ENCODE results near the gene UBL7.
"Not testable (repeated sequence)": the region's sequence is repeated elsewhere in the genome, so short reads cannot be mapped to it uniquely, and the experiment has no call there.

Gene UBL7

DNA sequence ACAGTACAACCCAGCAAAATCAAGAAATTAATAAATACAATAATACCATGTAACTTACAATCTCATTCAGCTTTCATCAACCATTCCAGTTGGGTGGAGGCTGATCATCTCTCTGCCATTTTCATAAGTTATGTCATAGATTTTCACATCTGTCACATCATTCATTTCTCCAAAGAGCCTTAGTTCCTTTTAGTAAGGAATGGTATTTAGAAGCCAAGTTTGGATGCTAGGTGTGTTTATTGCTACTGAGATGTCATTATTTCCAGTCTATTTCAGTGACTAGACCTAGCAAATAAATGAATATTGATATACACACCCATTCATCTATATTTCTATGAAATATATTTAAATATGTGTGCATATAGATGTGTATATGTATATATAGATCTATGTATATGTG lies 2.7 kb upstream of the UBL7 start:
- DNase-seq = no peak

DNA sequence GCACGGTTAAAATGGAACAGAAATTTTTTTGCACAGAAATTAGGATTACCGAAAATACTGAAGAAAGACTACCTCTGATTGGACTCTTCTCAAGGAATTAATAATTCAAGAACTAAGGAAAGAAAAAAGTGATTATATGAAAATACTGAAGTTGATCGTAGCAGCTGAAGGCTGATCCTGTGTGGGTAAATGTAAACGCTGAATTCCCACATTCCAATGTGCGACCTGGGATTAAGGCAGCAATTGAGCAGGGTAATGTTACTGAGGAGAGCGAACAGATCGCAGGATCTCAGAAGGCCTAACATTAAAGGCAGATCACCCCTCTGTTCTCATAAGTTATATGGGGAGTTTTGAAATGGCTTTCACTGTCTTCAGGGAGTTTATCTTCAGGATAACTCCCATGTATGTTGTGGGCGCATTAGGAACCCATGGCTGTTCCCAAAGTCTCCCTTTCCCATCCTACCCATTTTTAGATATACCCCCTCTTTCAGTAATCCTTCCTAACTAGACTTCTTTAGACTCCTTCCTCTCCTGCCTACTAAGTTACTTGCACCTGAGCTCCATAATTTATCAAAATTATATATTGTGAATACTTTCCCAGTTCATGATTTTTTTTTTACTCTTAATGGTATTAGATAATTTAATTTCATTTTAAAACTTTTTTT lies 1.0 kb upstream of the UBL7 start:
- no peak for DNase-seq

DNA sequence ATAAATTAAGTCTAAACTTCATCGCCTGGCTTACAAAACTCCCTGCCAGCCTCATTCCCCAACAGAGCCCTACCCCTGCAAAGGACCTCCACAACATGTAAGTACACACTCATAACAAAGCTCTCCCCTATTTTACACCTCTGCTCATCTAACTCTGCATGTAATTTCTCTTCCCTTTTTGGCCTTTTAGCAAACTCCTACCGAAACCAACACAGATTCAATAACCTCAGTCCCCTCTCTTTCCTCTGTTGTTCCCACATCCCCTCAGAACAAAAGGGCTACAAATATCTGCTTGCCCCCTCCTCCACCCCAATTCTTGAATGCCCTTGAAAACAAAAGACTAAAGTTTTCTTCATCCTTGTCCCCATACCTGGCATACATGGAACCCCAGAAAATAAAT lies 662 bp downstream of the UBL7 start:
- DNase-seq = peak; percentile 7

DNA sequence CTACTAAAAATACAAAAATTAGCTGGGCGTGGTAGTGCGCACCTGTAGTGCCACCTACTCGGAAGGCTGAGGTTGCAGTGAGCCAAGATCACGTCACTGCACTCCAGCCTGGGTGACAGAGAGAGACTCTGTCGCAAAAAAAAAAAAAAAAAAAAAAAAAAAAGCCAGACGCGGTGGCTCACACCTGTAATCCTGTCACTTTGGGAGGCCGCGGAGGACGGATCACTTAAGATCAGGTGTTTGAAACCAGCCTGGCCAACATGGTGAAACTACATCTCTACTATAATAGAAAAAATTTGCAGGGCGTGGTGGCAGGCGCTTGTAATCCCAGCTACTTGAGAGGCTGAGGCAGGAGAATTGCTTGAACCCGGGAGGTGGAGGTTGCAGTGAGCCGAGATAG lies 1.2 kb downstream of the UBL7 start:
- not testable (repeated sequence) for DNase-seq

DNA sequence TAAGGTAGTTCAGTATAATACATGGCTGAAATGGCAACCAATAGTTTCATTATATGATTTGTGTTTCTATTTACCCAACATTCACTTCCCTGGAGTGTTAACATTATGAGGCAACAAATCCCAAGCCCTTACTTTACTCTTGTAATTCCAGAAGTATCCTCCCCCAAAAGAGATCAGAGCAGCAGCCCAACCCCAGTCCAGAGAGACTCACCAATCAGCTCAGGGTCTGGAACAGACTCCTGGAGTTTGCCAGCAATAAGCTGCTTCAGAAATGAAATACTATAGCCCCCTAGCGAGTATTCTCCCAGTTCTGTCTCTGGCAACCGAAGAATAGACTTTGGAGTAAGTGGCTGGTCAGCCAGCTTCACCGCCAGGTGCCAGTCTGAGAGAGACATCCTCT lies 2.5 kb downstream of the UBL7 start:
- no peak for DNase-seq

DNA sequence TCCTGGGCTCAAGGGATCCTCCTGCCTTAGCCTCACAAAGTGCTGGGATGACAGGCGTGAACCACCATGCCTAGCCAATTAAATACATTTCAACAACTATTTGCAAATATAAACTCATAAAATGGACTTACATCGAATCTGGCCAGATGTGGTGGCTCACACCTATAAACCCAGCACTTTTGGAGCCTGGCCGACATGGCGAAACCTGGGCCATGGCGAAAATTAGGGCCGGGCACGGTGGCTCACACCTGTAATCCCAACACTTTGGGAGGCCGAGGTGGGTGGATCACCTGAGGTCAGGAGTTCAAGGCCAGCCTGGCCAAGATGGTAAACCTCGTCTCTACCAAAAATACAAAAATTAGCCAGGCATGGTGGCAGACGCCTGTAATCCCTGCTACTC lies 3.9 kb downstream of the UBL7 start:
- DNase-seq = not testable (repeated sequence)

DNA sequence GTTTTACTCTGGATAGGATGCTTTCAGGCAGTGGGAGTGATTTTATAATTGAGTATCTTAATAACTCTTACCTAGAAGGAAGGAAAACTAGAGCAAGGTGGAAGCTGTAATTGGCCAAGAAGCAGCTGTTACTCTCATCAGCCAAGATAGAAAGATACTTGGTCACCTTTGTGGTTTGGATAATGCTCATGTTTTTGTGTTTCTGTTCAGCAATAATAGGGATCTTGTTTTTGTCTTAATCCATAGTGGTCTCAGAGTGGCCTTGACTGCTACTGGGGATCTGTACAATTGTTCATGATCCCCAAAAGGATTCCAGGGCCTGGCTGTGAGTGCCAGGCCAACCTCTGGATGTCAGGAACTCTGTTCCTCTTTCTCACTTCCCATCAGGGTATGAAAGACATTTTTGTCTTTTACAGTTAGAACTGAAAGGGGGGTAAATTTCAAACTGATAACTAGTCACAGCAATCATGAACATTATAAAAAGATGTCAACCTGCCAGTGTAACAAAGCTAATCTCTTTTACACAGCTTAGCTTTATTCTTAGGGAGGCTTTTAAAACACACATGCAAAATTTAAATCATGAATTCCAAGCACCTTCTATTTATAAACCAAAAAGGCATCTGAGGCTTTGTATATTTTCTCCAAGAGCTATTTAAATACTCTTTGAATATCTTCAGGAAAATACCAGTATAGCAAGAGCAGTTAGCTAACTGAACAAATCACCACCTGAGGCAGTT lies 6.0 kb downstream of the UBL7 start:
- DNase-seq = no peak

DNA sequence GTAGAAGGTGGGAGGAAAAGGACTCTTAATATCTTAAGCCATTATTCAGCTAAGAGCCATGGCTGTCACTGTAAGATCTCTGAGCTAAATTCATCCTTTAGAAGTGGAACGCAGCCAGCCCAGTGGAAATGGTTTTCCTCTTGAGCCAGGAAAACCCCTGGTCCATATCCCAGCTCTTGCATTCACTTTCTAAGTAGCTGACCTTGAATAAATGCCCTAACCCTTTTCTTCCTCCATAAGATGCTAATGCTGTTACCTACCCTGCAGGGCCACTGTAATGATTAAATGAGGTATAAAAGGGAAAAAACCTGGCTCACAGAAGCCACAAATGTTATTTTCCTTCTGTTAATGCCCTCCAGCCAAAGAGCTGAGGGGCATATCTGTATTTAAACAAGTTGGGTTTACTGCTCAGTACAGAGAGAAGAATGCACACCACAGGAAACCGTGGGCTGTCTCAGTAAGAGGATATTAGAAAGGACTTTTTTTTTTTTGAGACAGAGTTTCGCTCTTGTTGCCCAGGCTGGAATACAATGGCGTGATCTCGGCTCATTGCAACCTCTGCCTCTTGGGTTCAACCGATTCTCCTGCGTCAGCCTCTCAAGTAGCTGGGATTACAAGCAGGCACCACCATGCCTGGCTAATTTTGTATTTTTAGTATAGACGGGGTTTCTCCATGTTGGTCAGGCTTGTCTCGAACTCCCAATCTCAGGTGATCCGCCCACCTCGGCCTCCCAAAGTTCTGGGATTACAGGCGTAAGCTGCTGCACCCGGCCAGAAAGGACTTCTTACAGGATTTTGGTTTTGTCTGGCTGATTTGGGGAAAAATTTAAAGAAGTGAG lies 6.8 kb downstream of the UBL7 start:
- no peak for DNase-seq

DNA sequence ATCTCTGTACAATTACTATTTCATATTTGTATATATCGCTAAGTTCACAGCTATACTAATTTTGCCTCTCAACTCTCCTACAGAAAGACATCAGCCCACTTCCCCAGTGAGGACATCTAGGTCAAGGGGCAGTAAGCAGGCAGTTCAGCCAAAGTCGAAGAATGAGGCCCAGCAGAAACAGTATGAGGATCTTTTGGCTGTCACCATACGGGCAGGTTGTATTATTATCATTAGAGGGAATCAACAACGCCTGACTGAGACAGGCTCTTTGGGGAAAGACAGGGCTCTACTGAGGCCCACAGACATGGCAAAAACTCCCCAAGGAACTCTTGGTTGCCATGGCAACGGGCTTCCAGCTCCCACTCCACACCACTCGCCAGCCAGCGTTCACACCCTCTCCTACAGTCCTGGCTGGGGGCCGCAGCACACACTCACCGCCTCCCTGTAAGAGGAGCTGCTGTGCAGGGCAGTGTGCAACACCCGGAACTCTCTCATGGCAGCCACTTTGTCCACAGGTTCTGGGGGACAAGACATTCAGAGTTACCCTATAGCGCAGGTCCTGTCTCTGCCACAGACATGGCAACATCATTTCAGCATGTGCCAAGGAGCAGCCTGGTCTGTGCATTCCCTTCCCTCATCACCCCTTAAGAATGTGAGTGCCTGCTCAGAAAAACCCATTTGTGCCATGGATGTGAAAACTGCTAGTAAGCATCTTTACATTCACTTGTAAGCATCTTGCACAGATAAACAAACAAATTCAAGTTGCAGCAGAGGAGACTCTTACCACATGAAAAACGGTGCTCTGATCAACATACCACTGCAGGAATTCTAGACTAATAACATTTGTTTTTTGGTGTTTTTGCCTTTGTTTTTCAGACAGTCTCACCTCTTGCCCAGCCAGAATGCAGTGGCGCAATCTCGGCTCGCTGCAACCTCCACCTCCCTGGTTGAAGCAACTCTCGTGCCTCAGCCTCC lies 8.8 kb downstream of the UBL7 start:
- DNase-seq = no peak

DNA sequence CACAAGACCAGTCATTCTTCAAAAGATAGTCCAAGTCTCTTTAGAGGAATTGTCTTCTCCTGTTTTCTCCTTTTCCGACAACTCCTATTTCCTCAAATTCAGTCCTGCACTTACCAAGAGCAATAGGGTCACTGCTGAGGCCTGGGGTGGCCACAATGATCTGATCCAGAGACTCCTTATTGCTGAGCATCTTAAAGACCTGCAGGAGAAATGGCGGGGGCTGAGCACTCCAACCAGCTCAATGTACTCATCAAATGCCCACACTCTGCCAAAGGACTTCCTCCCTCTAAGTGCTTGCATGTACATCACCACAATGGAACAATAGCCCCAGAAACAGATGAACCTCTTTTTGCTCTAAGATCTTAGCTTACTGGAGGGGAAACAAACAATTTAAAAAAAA lies 9.6 kb downstream of the UBL7 start:
- DNase-seq = no peak

DNA sequence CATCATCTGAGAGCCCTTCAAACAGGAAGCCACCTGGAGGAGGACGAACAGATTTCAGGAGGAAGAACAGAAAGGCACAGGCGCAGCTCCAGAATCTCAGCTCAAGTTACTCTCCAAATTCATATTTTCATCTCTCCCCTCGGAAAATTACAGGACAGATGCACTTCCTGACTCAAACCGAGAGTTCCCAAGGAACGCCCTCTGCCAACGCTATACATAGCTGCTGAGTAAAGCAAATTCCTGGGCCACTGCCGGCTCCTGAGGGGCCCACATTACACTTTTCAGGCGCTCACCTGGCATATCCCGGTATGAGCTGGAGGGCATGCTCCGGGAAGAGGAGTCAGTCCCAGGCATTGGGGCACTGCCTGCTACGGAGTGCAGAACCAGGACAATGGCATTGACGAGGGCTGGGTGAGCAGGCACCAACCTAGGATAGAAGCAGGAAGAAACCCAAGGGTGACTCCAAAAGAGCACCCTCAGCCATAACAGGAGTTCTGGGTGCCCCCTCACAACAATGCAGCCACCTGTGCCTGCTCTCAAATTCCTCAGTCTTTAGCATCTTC lies 11.2 kb downstream of the UBL7 start:
- no peak for DNase-seq

DNA sequence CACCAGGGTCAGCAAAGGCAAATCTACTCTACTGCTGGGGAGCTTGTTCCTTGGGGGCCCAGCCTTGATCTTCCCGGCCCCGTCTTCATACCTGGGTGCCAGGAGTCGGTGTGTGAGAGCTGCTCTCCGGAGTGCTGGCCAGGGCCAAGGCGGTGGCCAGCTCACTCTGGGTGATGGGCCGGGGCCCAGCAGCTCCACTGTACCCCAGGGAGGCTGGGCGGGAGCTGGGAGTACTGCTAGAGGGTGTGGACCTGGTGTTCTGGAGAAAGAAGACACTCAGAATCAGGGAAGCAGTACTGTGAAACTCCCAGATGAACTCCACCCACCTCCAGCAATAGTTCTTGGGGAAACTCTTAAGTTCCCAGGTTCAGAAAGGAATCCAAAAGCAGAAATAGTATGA lies 11.9 kb downstream of the UBL7 start:
- DNase-seq = no peak

DNA sequence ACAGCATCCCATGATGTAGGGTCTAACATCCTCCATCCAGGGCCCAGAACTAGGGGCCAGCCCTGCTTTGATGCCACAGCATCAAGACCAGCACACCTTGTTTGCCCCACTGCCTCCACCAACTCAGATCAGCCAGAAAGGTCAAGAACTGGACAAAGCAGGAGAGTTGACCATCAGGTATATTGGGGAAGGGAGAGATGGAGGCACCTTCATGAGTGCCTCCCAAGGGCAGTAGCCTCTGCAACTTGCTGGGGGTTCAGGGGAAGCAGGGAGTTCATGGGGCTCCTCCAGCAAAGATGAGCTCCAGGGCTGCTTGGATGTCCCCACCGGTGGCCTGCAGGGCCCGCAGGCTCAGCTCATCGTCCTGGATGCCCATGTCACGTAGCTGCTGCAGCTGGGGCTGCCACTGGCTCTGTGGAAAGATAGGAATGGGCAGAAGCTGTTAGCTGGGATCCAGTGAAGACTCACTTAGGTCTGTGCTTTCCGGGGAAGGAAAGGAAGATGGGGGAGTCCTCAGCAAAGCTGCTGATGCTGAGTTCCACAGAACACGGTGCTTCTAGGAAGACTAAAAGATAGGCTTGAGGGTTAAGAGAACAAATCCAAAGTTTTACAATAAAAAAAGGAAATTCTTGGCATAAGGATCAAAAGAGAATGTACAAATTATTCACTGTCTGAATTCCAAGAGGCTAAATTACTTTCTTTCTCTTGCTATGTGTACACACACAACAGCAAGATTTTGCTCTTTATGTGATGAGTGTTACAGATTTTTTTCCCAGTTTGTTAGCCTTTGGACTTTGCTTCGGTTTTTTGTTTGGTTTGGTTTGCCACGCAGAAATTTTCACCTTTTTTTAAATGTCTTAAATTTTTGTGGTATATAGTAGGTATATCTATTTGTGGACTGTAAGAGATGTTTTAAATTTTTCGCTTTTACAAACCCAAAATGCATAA lies 14.9 kb downstream of the UBL7 start:
- no peak for DNase-seq

DNA sequence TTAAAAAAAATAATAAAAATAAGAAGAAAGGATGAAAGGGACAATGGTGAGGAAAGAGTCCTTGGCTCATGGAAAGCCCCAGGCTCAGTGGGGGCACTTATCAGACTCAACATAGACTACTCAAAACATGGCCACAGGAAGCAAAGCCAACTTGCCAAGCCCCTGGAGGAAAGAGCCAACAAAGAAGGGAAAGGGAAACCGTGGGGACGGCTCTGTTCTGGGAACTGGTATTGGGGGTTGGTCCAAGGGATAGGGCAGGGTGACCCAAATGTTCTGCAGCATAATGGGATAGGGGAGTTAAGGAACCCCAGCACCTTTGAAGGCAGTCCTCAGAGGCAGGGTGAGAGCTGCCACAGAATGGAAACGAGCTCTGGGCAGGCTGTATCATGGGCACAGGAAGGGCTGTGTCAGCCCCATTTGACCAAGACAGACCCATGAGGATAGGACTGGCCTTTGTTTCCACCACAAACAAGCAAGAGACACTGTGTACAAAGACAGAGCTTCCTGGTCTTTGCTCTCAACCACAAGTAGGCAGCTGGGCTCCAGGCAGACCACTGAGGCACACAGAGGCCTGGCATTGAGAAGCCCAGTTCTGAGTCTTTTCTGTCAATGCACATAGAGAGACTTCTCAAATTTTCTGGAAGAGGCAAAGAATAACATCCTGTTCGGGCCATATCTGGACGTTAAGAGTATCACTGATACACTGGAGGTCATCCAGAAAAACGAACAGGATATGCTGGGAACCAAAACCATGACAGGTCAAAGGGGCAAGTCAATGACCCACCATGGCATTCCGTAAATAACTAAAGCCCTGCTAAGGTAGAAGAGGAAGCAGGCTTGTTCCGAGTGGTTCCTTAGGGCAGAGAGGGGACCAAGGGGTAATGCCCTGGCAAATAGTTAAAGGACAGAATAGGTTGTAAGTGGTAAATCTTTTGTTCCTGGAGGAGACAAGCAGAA lies 16.6 kb downstream of the UBL7 start:
- no peak for DNase-seq

DNA sequence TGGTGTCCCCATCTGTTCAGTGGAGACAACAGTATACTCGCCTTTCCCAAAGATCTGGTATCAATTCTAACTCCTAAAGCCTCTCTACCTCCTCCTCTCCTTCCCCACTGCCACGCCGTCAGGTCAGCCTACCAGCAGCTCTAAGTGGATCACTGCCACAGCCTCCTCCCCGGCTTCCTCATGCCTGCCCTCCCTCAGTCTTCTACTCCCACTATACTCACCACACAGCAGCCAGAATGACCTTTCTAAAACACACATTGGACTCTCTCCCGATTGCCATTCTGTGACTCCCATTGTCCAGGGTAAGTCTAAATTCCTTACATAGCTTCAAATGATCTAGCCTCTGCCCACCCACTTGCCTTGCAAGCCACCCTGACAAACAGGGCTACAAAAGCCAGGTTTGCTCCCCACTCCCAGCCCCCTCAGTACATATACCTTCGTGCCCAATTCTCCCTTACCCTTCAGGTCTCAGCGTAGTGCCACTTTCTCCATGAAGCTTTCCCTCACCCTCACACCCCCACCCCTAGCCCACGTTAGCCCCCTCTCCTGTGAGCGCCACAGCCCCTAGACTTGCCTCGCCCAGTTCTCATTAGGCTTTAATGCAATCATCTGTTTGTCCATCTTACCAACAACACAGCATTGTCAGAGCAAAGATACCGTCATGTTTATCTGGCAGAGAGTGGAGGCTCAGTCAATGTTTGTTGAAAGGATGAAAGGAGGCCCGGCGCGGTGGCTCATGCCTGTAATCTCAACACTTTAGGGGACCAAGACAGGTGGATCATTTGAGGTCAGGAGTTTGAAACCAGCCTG lies 17.7 kb downstream of the UBL7 start:
- no peak for DNase-seq

DNA sequence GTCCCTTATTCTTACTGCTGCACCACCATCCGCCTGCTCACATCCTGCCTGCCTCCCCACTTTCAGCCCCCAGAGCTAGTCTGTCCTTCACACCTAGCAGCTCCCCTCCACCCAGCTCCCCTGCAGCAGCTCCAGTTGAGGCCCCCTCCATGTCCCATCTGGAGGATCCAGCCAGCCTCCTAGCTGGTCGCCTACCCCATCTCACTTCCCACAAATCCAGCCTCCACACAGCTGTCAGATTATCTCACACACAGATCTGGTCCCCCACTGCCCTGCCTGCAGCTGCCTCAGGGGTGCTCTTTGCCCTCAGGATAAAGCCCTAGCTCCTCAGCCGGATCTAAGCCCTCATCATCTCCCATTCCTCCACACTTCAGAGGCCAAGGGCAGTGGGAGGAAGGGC lies 18.4 kb downstream of the UBL7 start:
- no peak for DNase-seq

DNA sequence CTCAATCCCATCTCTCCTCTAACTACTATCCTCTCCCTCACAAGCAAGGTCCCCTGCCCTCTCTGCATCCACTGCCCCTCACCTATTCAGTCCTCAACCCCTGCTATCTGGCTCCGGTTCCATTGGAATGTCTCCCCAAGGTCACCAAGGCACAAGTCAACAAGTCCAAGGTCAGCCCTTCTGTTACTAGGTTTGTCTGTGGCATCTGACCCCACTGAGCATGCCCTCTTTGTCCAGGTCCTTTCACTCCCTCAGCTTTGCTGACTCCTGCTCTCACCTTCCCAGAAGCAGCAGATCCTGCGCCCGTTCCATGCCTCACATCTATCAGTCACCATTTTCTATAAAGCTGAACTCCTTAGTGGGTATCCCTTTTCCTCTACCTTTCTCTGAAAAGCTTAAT lies 18.9 kb downstream of the UBL7 start:
- DNase-seq = no peak

DNA sequence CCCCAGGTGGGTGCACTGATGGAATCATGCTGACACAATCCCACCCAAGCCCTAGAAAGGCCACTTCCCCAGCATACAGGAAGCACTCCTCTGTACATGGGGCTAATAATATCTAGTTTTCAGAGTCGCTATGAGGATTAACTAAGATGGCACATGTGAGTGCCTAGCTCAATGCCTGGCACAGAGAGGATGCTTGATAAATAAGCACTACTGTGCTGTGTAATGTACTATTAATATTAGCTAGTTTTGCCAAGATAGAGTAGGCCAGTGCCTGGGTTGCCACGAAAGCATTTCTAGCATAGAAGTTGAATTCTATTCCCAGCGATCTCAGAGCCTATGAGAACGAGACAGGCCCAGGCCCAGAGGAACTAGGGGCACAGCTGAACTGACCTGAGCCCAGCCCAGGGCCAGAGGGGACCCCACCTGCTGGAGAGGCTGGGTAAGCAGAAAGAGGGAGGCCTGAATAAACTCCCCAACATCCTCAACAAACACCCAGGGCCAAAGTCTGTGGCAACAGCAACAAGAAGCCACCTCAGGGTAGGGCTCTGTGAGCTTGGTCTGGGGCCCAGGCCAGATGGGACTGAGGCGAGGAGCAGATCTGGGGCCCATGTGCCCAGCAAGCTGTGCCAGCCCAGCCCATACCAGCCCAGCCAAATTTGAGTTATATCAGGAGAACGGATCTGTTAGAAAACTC lies 19.6 kb downstream of the UBL7 start:
- DNase-seq = no peak

Measured in activated CD4-positive, alpha-beta T cell treated with anti-CD3 and anti-CD28 coated beads, Interleukin-2, Interleukin-6, amounts not matched to agents 100 ng/mL and 50 ng/mL, durations not matched to agents 16 hours and 8 hours (primary cell).